Activated naive CD4-positive, alpha-beta T cell treated with anti-CD3 and anti-CD28 coated beads, Interleukin-2, amount 10 ng/mL, durations not matched to agents 7 days and 5 days (primary cell): Measurements from ENCODE around the gene GGTA1.
"Not testable (repeated sequence)": the region's sequence is repeated elsewhere in the genome, so short reads cannot be mapped to it uniquely, and the experiment has no call there.

ENCODE experiments used
- CTCF ChIA-PET: fragments of 350-600 bp; sonication (Branson Sonifier 250); formaldehyde crosslinking; loops from one replicate; lab custom pipeline; 2021; ENCODE audit warnings: antibody characterized with exemption; lab: Charles Lee
- DNase-seq: peaks from one replicate; pipeline ENCODE4 v3.0.0-alpha.2; 2020
- H3K27ac Mint-ChIP-seq: one replicate; pipeline ENCODE4 v1.8.0; 2021; ENCODE audit warnings: mild to moderate bottlenecking, moderate library complexity, mixed read lengths
- H3K27me3 Mint-ChIP-seq: one replicate; pipeline ENCODE4 v1.8.0; 2021; ENCODE audit warnings: mild to moderate bottlenecking, mixed read lengths
- H3K36me3 Mint-ChIP-seq: one replicate; pipeline ENCODE4 v1.8.0; 2021; ENCODE audit warnings: mixed read lengths
- H3K4me1 Mint-ChIP-seq: one replicate; pipeline ENCODE4 v1.8.0; 2021; ENCODE audit warnings: mixed read lengths
- H3K4me3 Mint-ChIP-seq: one replicate; pipeline ENCODE4 v1.8.0; 2021; ENCODE audit warnings: mild to moderate bottlenecking, moderate library complexity, mixed read lengths
- H3K9me3 Mint-ChIP-seq: one replicate; pipeline ENCODE4 v1.8.0; 2021; ENCODE audit warnings: mixed read lengths

GGTA1 gene

GRCh38 chr9:121439711-121440664 lies 59.7 kb downstream of the GGTA1 start:
- CTCF ChIA-PET = interaction anchor here (1.1 kb wide), 1 partner anchor 120 kb away, joined by 3 read pairs; no protein-coding TSS in a partner anchor
- H3K4me1 Mint-ChIP-seq = no peaks in the 10 kb centered on the region
- H3K27ac Mint-ChIP-seq = no peak overlapping the region
- no peak for DNase-seq
- H3K27me3 Mint-ChIP-seq = peaks cover 9% of the 10 kb centered on the region
- no peaks in the 10 kb centered on the region for H3K36me3 Mint-ChIP-seq
- H3K9me3 Mint-ChIP-seq = no peaks in the 10 kb centered on the region
- no peak overlapping the region for H3K4me3 Mint-ChIP-seq

DNA sequence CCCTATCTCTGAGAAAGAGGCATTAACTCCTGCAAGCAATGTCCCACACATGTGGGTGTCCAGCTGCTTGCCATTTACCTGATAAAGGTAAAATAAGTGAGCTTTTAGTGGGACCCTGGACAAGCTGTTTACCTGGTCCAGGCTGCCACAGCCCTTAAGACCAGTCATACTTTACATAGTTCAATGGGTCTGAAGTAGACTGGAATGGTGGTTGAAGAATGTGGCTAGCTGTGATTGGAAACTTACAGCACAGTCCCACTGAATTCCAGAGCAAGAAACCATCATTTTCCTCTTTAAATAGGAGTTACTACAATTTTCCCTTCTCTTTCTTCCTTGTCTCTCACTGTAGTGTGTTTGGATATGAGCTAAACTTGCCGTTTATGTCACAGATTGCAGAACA lies 60.6 kb downstream of the GGTA1 start:
- Mint-ChIP-seq H3K4me1 (no peaks in the 10 kb centered on the region), H3K36me3 (no peaks in the 10 kb centered on the region), H3K27me3 (peaks cover 9% of the 10 kb centered on the region), H3K27ac (no peak overlapping the region), H3K4me3 (no peak overlapping the region), H3K9me3 (no peaks in the 10 kb centered on the region)
- CTCF ChIA-PET = no interaction called here
- DNase-seq = no peak

GRCh38 chr9:121437891-121438290 lies 61.8 kb downstream of the GGTA1 start:
- peaks cover 5% of the 10 kb centered on the region for H3K27me3 Mint-ChIP-seq
- no peak overlapping the region for H3K27ac Mint-ChIP-seq
- no peak for DNase-seq
- H3K4me3 Mint-ChIP-seq = no peak overlapping the region
- H3K9me3 Mint-ChIP-seq = no peaks in the 10 kb centered on the region
- no peaks in the 10 kb centered on the region for H3K4me1 Mint-ChIP-seq
- H3K36me3 Mint-ChIP-seq = no peaks in the 10 kb centered on the region
- CTCF ChIA-PET = no interaction called here

DNA sequence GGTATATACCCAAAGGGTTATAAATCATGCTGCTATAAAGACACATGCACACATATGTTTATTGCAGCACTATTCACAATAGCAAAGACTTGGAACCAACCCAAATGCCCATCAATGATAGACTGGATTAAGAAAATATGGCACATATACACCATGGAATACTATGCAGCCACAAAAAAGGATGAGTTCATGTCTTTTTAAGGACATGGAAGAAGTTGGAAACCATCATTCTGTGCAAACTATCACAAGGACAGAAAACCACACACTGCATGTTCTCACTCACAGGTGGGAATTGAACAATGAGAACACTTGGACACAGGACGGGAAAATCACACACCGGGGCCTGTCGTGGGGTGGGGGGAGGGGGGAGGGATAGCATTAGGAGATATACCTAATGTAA lies 62.6 kb downstream of the GGTA1 start:
- H3K4me1 Mint-ChIP-seq, H3K36me3 Mint-ChIP-seq, H3K27ac Mint-ChIP-seq, H3K9me3 Mint-ChIP-seq, CTCF ChIA-PET, H3K27me3 Mint-ChIP-seq, H3K4me3 Mint-ChIP-seq, DNase-seq: not testable (repeated sequence)

DNA sequence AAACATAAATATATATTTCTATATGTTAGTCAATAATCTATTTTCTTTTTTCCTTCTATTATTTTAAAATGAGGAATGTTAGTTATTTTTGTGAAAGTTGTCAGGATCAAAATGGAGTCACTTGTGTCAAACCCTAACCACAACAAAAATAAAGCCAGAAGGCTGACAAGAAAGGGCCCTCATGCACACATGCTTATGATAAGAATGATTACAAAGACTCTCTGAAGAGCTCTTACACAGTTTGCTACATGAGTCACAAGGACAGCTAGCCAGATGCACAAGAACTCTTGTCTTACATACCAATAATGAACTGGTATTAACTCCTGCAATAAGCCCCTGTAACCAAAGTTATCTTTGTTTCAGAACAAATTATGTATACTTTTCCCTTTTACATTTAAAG lies 64.7 kb downstream of the GGTA1 start:
- CTCF ChIA-PET = interaction anchor here (0.7 kb wide), 1 partner anchor 27 kb away, joined by 3 read pairs; no protein-coding TSS in a partner anchor
- Mint-ChIP-seq H3K9me3 (no peaks in the 10 kb centered on the region), H3K4me1 (no peaks in the 10 kb centered on the region), H3K36me3 (no peaks in the 10 kb centered on the region), H3K27ac (no peak overlapping the region), H3K4me3 (no peak overlapping the region), H3K27me3 (no peaks in the 10 kb centered on the region)
- DNase-seq = no peak

DNA sequence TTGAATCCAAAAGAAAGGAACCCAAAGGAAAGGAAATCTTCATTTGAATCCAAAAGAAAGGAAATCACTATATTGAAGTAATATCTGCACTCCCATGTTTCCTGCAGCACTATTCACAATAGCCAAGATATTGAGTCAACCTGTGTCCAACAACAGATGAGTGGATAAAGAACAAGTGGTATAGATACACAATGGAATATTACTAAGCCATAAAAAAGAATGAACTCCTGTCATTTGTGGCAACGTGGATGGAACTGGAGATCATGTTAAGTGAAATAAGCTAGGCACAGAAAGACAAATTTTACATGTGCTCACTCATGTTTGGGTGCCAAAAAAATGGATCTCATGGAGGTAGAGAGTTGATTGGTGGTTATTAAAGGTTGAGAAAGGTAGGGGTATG lies 71.7 kb downstream of the GGTA1 start:
- H3K4me1 Mint-ChIP-seq = no peaks in the 10 kb centered on the region
- DNase-seq = no peak
- peaks cover 11% of the 10 kb centered on the region for H3K27me3 Mint-ChIP-seq
- no peaks in the 10 kb centered on the region for H3K36me3 Mint-ChIP-seq
- H3K4me3 Mint-ChIP-seq = no peak overlapping the region
- H3K9me3 Mint-ChIP-seq = no peaks in the 10 kb centered on the region
- CTCF ChIA-PET = interaction anchor here (0.8 kb wide), 1 partner anchor 108 kb away, joined by 3 read pairs; no protein-coding TSS in a partner anchor
- no peak overlapping the region for H3K27ac Mint-ChIP-seq

GRCh38 chr9:121424024-121424432 lies 75.6 kb downstream of the GGTA1 start:
- DNase-seq = no peak
- H3K27me3 Mint-ChIP-seq = peaks cover 11% of the 10 kb centered on the region
- H3K4me1 Mint-ChIP-seq = peaks cover 3% of the 10 kb centered on the region
- CTCF ChIA-PET = no interaction called here
- no peak overlapping the region for H3K4me3 Mint-ChIP-seq
- no peaks in the 10 kb centered on the region for H3K36me3 Mint-ChIP-seq
- no peak overlapping the region for H3K27ac Mint-ChIP-seq
- no peaks in the 10 kb centered on the region for H3K9me3 Mint-ChIP-seq

- Mint-ChIP-seq H3K4me3 (no peak overlapping the region), H3K27me3 (peaks cover 15% of the 10 kb centered on the region), H3K4me1 (no peaks in the 10 kb centered on the region), H3K27ac (no peak overlapping the region), H3K36me3 (no peaks in the 10 kb centered on the region), H3K9me3 (no peaks in the 10 kb centered on the region)
- no peak for DNase-seq
- CTCF ChIA-PET = interaction anchor here (1.3 kb wide), 1 partner anchor 13 kb away, joined by 3 read pairs; no protein-coding TSS in a partner anchor
These were observed 87.7 kb downstream of the GGTA1 start for GRCh38 chr9:121411993-121412392.

GRCh38 chr9:121405899-121406298 lies 93.7 kb downstream of the GGTA1 start:
- Mint-ChIP-seq H3K27me3 (peaks cover 13% of the 10 kb centered on the region), H3K4me1 (no peaks in the 10 kb centered on the region), H3K27ac (no peak overlapping the region), H3K4me3 (no peak overlapping the region), H3K36me3 (no peaks in the 10 kb centered on the region), H3K9me3 (peaks cover 3% of the 10 kb centered on the region)
- CTCF ChIA-PET = interaction anchor here (0.6 kb wide), 1 partner anchor 47 kb away, joined by 3 read pairs; no protein-coding TSS in a partner anchor
- DNase-seq = no peak
